GM10266 (cell line): Measurements from ENCODE around the gene VCX3B.
"Not testable (repeated sequence)": the region's sequence is repeated elsewhere in the genome, so short reads cannot be mapped to it uniquely, and the experiment has no call there.

Source experiments
- DNase-seq: peaks from one replicate; pipeline ENCODE4 v3.0.0; 2012; ENCODE audit errors: extremely low spot score
- CTCF ChIP-seq: IDR thresholded peaks from 2 replicates; pipeline ENCODE4 v1.5.1; 2012; ENCODE audit warnings: mild to moderate bottlenecking, low read depth; ENCODE audit not compliant: control insufficient read depth, insufficient read depth; ENCODE audit errors: missing control alignments

VCX3B gene

GRCh38 chrX:8464530-8464929 lies at the start of gene VCX3B:
VCX3B (plus strand) TSS chrX:8464830; CDS start chrX:8465451, 621 bp downstream.
- DNase-seq, result not testable (repeated sequence)

DNA sequence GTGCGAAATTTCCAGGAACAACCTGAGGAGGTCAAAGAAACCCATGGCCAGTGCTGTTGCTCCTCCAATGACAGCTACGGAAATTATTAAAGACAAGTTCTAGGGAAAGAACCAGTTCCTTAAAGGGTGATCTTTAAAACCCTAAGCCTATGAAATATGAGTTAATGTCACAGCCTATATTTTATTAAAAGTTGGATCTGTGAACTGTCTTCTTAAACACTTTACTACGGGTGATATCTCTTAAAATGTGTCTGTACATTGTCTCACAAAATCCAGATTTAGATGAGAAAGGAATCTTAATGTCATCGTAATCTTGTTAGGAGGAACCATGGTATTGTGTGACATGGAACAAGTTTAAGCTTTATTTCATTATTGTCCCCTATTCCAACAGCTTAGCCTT lies 46.3 kb upstream of the VCX3B start:
- no peak for DNase-seq
- no peak for TF ChIP-seq CTCF

DNA sequence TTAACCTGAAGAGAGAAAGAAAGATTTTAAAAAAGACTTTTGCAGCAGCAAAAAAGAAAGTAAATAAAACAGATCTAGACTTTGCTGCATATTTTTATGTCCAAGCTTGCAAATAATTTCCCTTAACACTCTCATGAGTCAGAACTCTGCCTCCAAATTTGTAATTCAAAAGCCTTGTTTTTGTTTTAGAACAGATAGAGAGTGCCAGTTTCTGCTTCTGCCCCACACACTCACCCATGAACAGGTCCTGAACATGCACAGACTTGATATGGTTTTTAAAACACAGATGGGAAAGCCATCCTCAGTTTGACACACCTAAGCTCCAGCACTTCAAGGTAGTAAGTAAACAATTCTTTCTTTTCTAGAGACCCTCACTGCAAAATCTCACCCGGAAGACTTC lies 39.7 kb upstream of the VCX3B start:
- DNase-seq, result no peak
- no peak for TF ChIP-seq CTCF

DNA sequence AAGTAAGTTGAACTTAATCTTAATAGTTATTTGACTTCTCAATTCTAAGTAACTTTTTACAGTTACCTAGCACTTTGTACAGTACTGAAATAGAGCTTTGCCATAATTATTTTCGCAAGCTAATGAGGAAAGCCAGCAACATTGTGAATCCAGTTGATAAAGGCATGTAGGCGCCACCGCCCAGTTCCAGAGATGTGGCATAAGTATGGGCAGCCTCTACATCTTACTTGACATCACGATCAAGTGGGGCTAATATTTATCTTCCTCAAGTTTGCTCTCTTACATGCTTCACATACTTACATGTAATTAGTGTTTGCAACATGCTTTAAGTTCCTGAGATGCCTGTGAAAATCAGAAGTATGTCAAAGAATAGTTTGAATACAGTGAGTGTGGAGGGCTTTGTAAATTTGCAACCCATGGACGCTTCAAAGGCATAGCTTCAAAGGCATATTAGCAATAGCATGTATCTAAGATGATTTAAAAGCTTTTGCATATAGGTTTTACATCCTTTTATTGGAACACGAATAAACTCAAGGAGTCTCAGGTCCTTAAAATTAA lies 34.9 kb upstream of the VCX3B start:
- TF ChIP-seq CTCF, result no peak
- DNase-seq, result no peak

GRCh38 chrX:8430444-8430843 lies 34.2 kb upstream of the VCX3B start:
- DNase-seq, result no peak
- no peak for TF ChIP-seq CTCF

GRCh38 chrX:8432396-8432795 lies 32.2 kb upstream of the VCX3B start:
- no peak for TF ChIP-seq CTCF
- DNase-seq, result no peak

DNA sequence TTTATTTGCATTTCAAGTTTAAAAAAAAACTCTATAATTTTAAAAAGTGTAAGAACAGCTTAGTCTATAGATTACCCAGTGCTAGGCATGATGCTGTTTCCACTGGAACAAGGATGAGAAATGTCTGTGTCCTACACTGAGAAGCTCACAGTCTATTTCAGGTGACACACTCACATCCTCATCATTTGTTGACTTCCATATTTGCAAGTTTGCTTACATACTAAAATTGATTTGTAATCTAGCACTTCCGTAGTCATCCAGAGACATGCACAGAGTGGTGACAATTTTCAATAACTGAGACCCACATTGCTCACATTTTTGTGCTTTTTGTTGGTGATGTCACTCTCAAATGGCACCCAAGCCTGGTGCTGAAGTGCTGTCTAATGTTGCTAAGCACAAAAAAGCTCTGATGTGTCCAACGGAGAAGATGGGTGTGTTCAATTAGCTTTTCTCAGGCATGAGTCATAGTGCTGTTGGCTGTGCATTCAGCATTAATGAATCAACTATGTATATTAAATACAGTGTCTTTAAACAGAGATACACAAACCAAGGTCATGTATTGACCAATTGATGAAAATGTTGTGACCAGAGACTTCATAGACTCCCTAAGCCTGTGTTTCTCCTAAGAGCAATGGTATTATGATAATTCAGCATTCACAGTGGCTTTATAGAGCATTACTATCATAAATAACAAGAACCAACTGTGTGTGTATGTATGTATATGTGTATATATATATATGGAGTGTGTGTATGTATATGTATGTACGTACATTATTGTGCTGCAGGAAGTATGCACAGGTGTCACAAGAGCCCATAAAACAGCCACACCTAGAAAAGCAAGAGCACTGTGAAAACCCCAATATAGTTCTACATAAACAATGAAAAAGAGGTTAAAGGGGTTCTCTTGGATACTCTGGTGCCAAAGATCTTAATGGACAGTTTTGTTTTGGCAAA lies 31.2 kb upstream of the VCX3B start:
- no peak for TF ChIP-seq CTCF
- no peak for DNase-seq
